SU-DHL-6 (cell line): ENCODE results near the gene PDE4D.

ENCODE experiments used
- CTCF ChIP-seq: fragments of 200-600 bp; sonication (generic); IDR thresholded peaks from one replicate; pipeline ENCODE4 v1.5.1; 2017; ENCODE audit warnings: antibody characterized with exemption, mild to moderate bottlenecking, low read length, moderate library complexity; ENCODE audit not compliant: insufficient read depth, poor library complexity, severe bottlenecking
- EZH2phosphoT487 ChIP-seq: fragments of 200-600 bp; sonication (generic), shearing (Covaris generic); conservative IDR thresholded peaks from 2 replicates; pipeline ENCODE4 v1.6.1; 2018; ENCODE audit warnings: mild to moderate bottlenecking, antibody characterized with exemption, low read length, moderate library complexity, mixed read lengths

- TF ChIP-seq CTCF = no peak
- TF ChIP-seq EZH2phosphoT487 = no peak
Measured at GRCh38 chr5:59138509-59138908, 755.0 kb downstream of the PDE4D start.
